Panc1 (cell line): ENCODE data around the gene VPS41. TPM values are rescaled to one million over a fixed set of nuclear protein-coding genes. Genes with fewer than 3 reads are reported as not detected.

Experiments
- ATAC-seq: fragments of 200-7000 bp; cut with Tn5 transposase; 2 replicates; pipeline ENCODE4 v1.9.1; 2020; ENCODE audit warnings: mild to moderate bottlenecking, moderate library complexity
- BruUV-seq: library from RNA; stranded (reverse); fragments of 400-500 nt; replicated peaks from 2 replicates; lab custom pipeline; 2021; lab: Mats Ljungman, UMichigan
- CTCF ChIA-PET: fragments of 300-600 bp; sonication (Branson Sonifier 250); formaldehyde crosslinking; loops from one replicate; lab custom pipeline; 2022; ENCODE audit warnings: antibody characterized with exemption; lab: Charles Lee
- POLR2A ChIA-PET: fragments of 300-600 bp; sonication (Branson Sonifier 250); formaldehyde crosslinking; loops from one replicate; lab custom pipeline; 2022; ENCODE audit warnings: antibody characterized with exemption; lab: Charles Lee
- DNase-seq: peaks from one replicate; pipeline ENCODE4 v3.0.0-alpha.2; 2010; ENCODE audit warnings: low read depth, low spot score
- H3K27ac ChIP-seq: 2 replicates; pipeline ENCODE4 v1.5.1; 2011; ENCODE audit warnings: mild to moderate bottlenecking, low read length, inconsistent platforms
- H3K27me3 ChIP-seq: fragments of 200-500 bp; sonication (Bioruptor generic); 2 replicates; pipeline ENCODE4 v1.6.0; 2014; ENCODE audit warnings: low read length, inconsistent platforms; ENCODE audit not compliant: control insufficient read depth, insufficient read depth
- H3K36me3 ChIP-seq: fragments of 200-500 bp; sonication (Bioruptor generic); 2 replicates; pipeline ENCODE4 v1.5.1; 2014; ENCODE audit warnings: inconsistent platforms, mild to moderate bottlenecking, low read length, moderate library complexity; ENCODE audit not compliant: control insufficient read depth, insufficient read depth
- H3K4me1 ChIP-seq: 2 replicates; pipeline ENCODE4 v1.5.1; 2011; ENCODE audit warnings: inconsistent platforms, mild to moderate bottlenecking, low read length, moderate library complexity; ENCODE audit not compliant: control insufficient read depth, insufficient read depth
- H3K4me3 ChIP-seq, 2 experiments: 2 replicates each; pipeline ENCODE4 v1.5.1; 2011 to 2012; ENCODE audit warnings: low read depth in 2 of 2, low read length in 2 of 2, mild to moderate bottlenecking in 2 of 2, inconsistent platforms in 1 of 2, moderate library complexity in 1 of 2
- H3K9me3 ChIP-seq: fragments of 200-500 bp; sonication (Bioruptor generic); 2 replicates; pipeline ENCODE4 v1.5.1; 2014; ENCODE audit warnings: low read depth, mild to moderate bottlenecking, inconsistent platforms, low read length, moderate library complexity; ENCODE audit not compliant: control insufficient read depth, insufficient read depth
- POLR2AphosphoS5 ChIP-seq: IDR thresholded peaks from 2 replicates; pipeline ENCODE4 v1.6.1; 2012; ENCODE audit warnings: mild to moderate bottlenecking, low read depth, low read length, moderate library complexity
- REST ChIP-seq, 2 experiments: IDR thresholded peaks; 2 replicates each; pipeline ENCODE4 v1.6.1; 2011 to 2012; ENCODE audit warnings: low read depth in 2 of 2, control low read depth in 1 of 2, low read length in 1 of 2, mild to moderate bottlenecking in 1 of 2, moderate library complexity in 1 of 2; ENCODE audit not compliant: insufficient read depth in 1 of 2
- SIN3A ChIP-seq: IDR thresholded peaks from 2 replicates; pipeline ENCODE4 v1.6.1; 2012; ENCODE audit warnings: low read depth, mild to moderate bottlenecking, low read length, moderate library complexity, borderline replicate concordance; ENCODE audit not compliant: insufficient read depth
- TCF7L2 ChIP-seq: IDR thresholded peaks from 2 replicates; pipeline ENCODE4 v1.6.1; 2011; ENCODE audit warnings: mild to moderate bottlenecking, low read depth, low read length, inconsistent platforms
- in situ Hi-C: cut with HindIII; loops from 2 replicates; pipeline ENCODE4 v1.10.0; 2016; ENCODE audit warnings: low sequenced_read_pairs, low pct_unique_long_range_greater_than_20kb
- intact Hi-C: fragments of 100-400 bp; cut with micrococcal nuclease; formaldehyde crosslinking; loops from one replicate; pipeline ENCODE4 v1.10.0; 2022; ENCODE audit not compliant: unreplicated experiment
- total RNA-seq: library from RNA; stranded (reverse); gene quantifications from one replicate; pipeline ENCODE4 v1.2.1, GENCODE V29; 2021; ENCODE audit not compliant: unreplicated experiment
- TF ChIP-seq, protein P1 (sequence below): fragments of 450-650 bp; IDR thresholded peaks from 2 replicates; pipeline ENCODE4 v1.5.1; 2017; ENCODE audit warnings: mild to moderate bottlenecking

Gene VPS41
- total RNA-seq, 1 experiment from 2014 or later = 127 TPM

- no TSS peak for BruUV-seq
- ChIA-PET CTCF (no interaction called here), POLR2A (no interaction called here)
- H3K4me3 ChIP-seq = no peak overlapping the region
- intact Hi-C loops = no loop called here
- H3K9me3 ChIP-seq = no peaks in the 10 kb centered on the region
- H3K4me1 ChIP-seq = no peaks in the 10 kb centered on the region
- TF ChIP-seq TCF7L2 (no peak), SIN3A (no peak), REST (IDR thresholded peaks at IDR 0.05; ENCODE audit: insufficient read depth in 1 of 2, low read depth in 2 of 2, low read length in 1 of 2) (no peak), POLR2AphosphoS5 (no peak)
- TF ChIP-seq, protein P1, sequence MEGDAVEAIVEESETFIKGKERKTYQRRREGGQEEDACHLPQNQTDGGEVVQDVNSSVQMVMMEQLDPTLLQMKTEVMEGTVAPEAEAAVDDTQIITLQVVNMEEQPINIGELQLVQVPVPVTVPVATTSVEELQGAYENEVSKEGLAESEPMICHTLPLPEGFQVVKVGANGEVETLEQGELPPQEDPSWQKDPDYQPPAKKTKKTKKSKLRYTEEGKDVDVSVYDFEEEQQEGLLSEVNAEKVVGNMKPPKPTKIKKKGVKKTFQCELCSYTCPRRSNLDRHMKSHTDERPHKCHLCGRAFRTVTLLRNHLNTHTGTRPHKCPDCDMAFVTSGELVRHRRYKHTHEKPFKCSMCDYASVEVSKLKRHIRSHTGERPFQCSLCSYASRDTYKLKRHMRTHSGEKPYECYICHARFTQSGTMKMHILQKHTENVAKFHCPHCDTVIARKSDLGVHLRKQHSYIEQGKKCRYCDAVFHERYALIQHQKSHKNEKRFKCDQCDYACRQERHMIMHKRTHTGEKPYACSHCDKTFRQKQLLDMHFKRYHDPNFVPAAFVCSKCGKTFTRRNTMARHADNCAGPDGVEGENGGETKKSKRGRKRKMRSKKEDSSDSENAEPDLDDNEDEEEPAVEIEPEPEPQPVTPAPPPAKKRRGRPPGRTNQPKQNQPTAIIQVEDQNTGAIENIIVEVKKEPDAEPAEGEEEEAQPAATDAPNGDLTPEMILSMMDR = no peak
- in situ Hi-C loops = no loop called here
- H3K27me3 ChIP-seq = peaks cover 5% of the 10 kb centered on the region; the same call in 1 of the 2 replicates
- no peak overlapping the region for H3K27ac ChIP-seq
- DNase-seq (no peak), ATAC-seq (no peak)
- H3K36me3 ChIP-seq = no peaks in the 10 kb centered on the region
Observed at GRCh38 chr7:38942431-38943051, 33.5 kb upstream of the VPS41 start.

GRCh38 chr7:38940774-38941173 lies 31.8 kb upstream of the VPS41 start:
- H3K27ac ChIP-seq = no peak overlapping the region
- ChIA-PET POLR2A (no interaction called here), CTCF (no interaction called here)
- no peaks in the 10 kb centered on the region for H3K36me3 ChIP-seq
- ATAC-seq (no peak), DNase-seq (no peak)
- no peaks in the 10 kb centered on the region for H3K9me3 ChIP-seq
- in situ Hi-C loops (no loop called here), intact Hi-C loops (no loop called here)
- BruUV-seq = no TSS peak
- TF ChIP-seq POLR2AphosphoS5 (no peak), REST (IDR thresholded peaks at IDR 0.05; ENCODE audit: insufficient read depth in 1 of 2, low read depth in 2 of 2, low read length in 1 of 2) (no peak), SIN3A (no peak), TCF7L2 (no peak)
- TF ChIP-seq, protein P1 = no peak
- H3K4me1 ChIP-seq = no peaks in the 10 kb centered on the region
- H3K4me3 ChIP-seq = no peak overlapping the region
- peaks cover 5% of the 10 kb centered on the region; the same call in 1 of the 2 replicates for H3K27me3 ChIP-seq
